Measurements from ENCODE around the gene PNLIPRP1. TPM values are rescaled to one million over a fixed set of nuclear protein-coding genes. Genes with fewer than 3 reads are reported as not detected.

Gene PNLIPRP1
- total and polyA plus RNA-seq, 2 of the 4 experiments (the other 2 are of a cell fraction), result not detected

GRCh38 chr10:116555880-116556279 is 34.9 kb upstream of the PNLIPRP1 start:
- in situ Hi-C loops (cut with MboI; ENCODE audit: low sequenced_read_pairs), result no loop called here
- POLR2A ChIA-PET (ENCODE audit: unreplicated experiment), result no interaction called here

More at GRCh38 chr10:116555880-116556279, 34.9 kb upstream of the PNLIPRP1 start:
- CTCF ChIA-PET, result no interaction called here
- no peaks in the 10 kb centered on the region for H3K9me3 ChIP-seq (ENCODE audit: control insufficient read depth, insufficient read depth, low read length)
- H3K79me1 ChIP-seq (ENCODE audit: low read depth in 1 of 2, low read length in 2 of 2), result no peaks in the 10 kb centered on the region
- H2BK5ac ChIP-seq (ENCODE audit: low read depth, low read length, poor library complexity, severe bottlenecking), result no peak overlapping the region
- H3K4me1 ChIP-seq (ENCODE audit: control insufficient read depth, insufficient read depth, low read length), result no peaks in the 10 kb centered on the region
- no peak overlapping the region for H4K5ac ChIP-seq (ENCODE audit: low read depth, low read length)
- no peak for DNase-seq
- BruUV-seq (replicated peaks), result no TSS peak
- H3K4ac ChIP-seq (ENCODE audit: low read depth, low read length), result no peak overlapping the region
- intact Hi-C loops (cut with micrococcal nuclease), result no loop called here
- no peak overlapping the region for H2BK20ac ChIP-seq (ENCODE audit: low read depth, low read length)
- no peak for ATAC-seq (ENCODE audit: low read depth)
- no peak overlapping the region for H3K4me2 ChIP-seq (ENCODE audit: low read depth, low read length)
- no peak overlapping the region for H2BK120ac ChIP-seq (ENCODE audit: low read depth, low read length)
- no peak overlapping the region for H2BK15ac ChIP-seq (ENCODE audit: low read depth, low read length)
- no peak overlapping the region for H3K56ac ChIP-seq (ENCODE audit: extremely low read depth, insufficient read depth, low read length)
- no CpG with 5 or more reads among the region's 6 CpGs for WGBS, 2 experiments (ENCODE audit: extremely low coverage in 2 of 2, insufficient read length in 1 of 2)
- H2AFZ ChIP-seq (replicated peaks; ENCODE audit: low read length, poor library complexity), result no peak overlapping the region
- H3K27me3 ChIP-seq (ENCODE audit: control insufficient read depth, insufficient read depth, low read length), result no peaks in the 10 kb centered on the region
- H4K91ac ChIP-seq (ENCODE audit: insufficient read depth, low read depth, low read length), result no peak overlapping the region
- no peak overlapping the region for H3K14ac ChIP-seq (replicated peaks; ENCODE audit: low read depth, low read length)
- H2AK5ac ChIP-seq (ENCODE audit: low read depth, low read length), result no peak overlapping the region
- no peak for TF ChIP-seq RCOR1 (IDR thresholded peaks at IDR 0.05; ENCODE audit: insufficient replicate concordance, low read length)
- TF ChIP-seq RFX5 (IDR thresholded peaks at IDR 0.05; ENCODE audit: low read depth, low read length), result no peak
- no peak for TF ChIP-seq CTCF (conservative IDR thresholded peaks at IDR 0.05; ENCODE audit: low read depth, low read length)
- no peak for TF ChIP-seq MXI1 (IDR thresholded peaks at IDR 0.05; ENCODE audit: borderline replicate concordance, low read depth, low read length)
- TF ChIP-seq RAD21 (IDR thresholded peaks at IDR 0.05; ENCODE audit: low read length), result no peak
- no peak for TF ChIP-seq USF2 (IDR thresholded peaks at IDR 0.05; ENCODE audit: low read depth, low read length)
- TF ChIP-seq BHLHE40 (IDR thresholded peaks at IDR 0.05; ENCODE audit: low read depth, low read length), result no peak
- no peak for TF ChIP-seq MAZ (IDR thresholded peaks at IDR 0.05; ENCODE audit: borderline replicate concordance, low read depth, low read length)
- no peak for TF ChIP-seq FOS (IDR thresholded peaks at IDR 0.05; ENCODE audit: low read depth, low read length)
- TF ChIP-seq POLR2A (IDR thresholded peaks at IDR 0.05; ENCODE audit: low read depth, low read length), result no peak
- TF ChIP-seq SMC3 (IDR thresholded peaks at IDR 0.05; ENCODE audit: low read depth, low read length), result no peak
- TF ChIP-seq CEBPB (IDR thresholded peaks at IDR 0.05; ENCODE audit: low read depth, low read length), result no peak
- no peak for TF ChIP-seq MAFK (IDR thresholded peaks at IDR 0.05; ENCODE audit: low read depth, low read length)
- TF ChIP-seq ELK1 (IDR thresholded peaks at IDR 0.05; ENCODE audit: borderline replicate concordance, low read depth, low read length), result no peak
- TF ChIP-seq CHD1 (IDR thresholded peaks at IDR 0.05; ENCODE audit: low read depth, low read length), result no peak
- no peak for TF ChIP-seq NFE2L2 (IDR thresholded peaks at IDR 0.05; ENCODE audit: low read depth, low read length)
- no peak overlapping the region for H3K23ac ChIP-seq (ENCODE audit: low read depth, low read length)
- H3K9ac ChIP-seq (ENCODE audit: low read depth, low read length), result no peak overlapping the region
- H3K36me3 ChIP-seq (ENCODE audit: control insufficient read depth, insufficient read depth, low read length), result no peaks in the 10 kb centered on the region
- H3K9me1 ChIP-seq (ENCODE audit: insufficient read depth, low read length), result no peaks in the 10 kb centered on the region
- H4K8ac ChIP-seq (ENCODE audit: low read depth in 2 of 2, low read length in 2 of 2), result no peak overlapping the region
- H4K20me1 ChIP-seq (ENCODE audit: insufficient read depth, low read length), result no peaks in the 10 kb centered on the region
- no peak overlapping the region for H3K4me3 ChIP-seq (ENCODE audit: insufficient read depth, low read depth, low read length)
- dilution Hi-C loops (cut with HindIII; ENCODE audit: low sequenced_read_pairs, unreplicated experiment), result no loop called here
- no peak overlapping the region for H3K18ac ChIP-seq (ENCODE audit: low read depth, low read length)
- H2AK9ac ChIP-seq (replicated peaks; ENCODE audit: low read depth, low read length, poor library complexity), result no peak overlapping the region
- H3K27ac ChIP-seq (ENCODE audit: insufficient read depth, low read length), result no peak overlapping the region

Data from IMR-90 (cell line).